HG03439 (cell line): ENCODE measurements around the gene JOSD2.

Source experiments
- ATAC-seq: cut with Tn5 transposase; IDR thresholded peaks from one replicate; pipeline ENCODE4 v1.9.1; 2021; ENCODE audit warnings: mild to moderate bottlenecking, moderate library complexity; ENCODE audit not compliant: unreplicated experiment

The JOSD2 gene

GRCh38 chr19:50457300-50457699, 53.7 kb downstream of the JOSD2 start:
- no peak for ATAC-seq
